Upper lobe of left lung (tissue), 6 donors: Measurements from ENCODE around the gene KLF17. TPM values are rescaled to one million over a fixed set of nuclear protein-coding genes. Genes with fewer than 3 reads are reported as not detected.

Source experiments
- ATAC-seq, 2 donors: fragments of 200-7000 bp; cut with Tn5 transposase; one replicate each; pipeline ENCODE4 v1.9.1; 2022; ENCODE audit warnings: mild to moderate bottlenecking in 2 of 2, moderate library complexity in 2 of 2; ENCODE audit not compliant: low FRiP score in 2 of 2
- DNase-seq, 2 donors: peaks; one replicate each; pipeline ENCODE4 v3.0.0-alpha.2; 2019 to 2020
- H3K27ac ChIP-seq, 4 donors: fragments of 200-600 bp; sonication (generic); one replicate each; pipeline ENCODE4 v1.5.1; 2016 to 2019
- H3K27me3 ChIP-seq, 4 donors: fragments of 200-600 bp; sonication (generic); one replicate each; pipeline ENCODE4 v1.5.1; 2017 to 2019
- H3K36me3 ChIP-seq, 4 donors: fragments of 200-600 bp; sonication (generic); one replicate each; pipeline ENCODE4 v1.5.1; 2016 to 2019
- H3K4me1 ChIP-seq, 4 donors: fragments of 200-600 bp; sonication (generic); one replicate each; pipeline ENCODE4 v1.5.1; 2018 to 2019
- H3K4me3 ChIP-seq, 4 donors: fragments of 200-600 bp; sonication (generic); one replicate each; pipeline ENCODE4 v1.5.1; 2017 to 2019; ENCODE audit warnings: mild to moderate bottlenecking in 2 of 4, moderate library complexity in 1 of 4
- H3K9me3 ChIP-seq, 4 donors: fragments of 200-600 bp; sonication (generic); one replicate each; pipeline ENCODE4 v1.5.1; 2018 to 2019
- EP300 ChIP-seq, 4 donors: sonication (generic); formaldehyde crosslinking; IDR thresholded peaks; one replicate each; pipeline ENCODE4 v1.5.1; 2017; ENCODE audit warnings: antibody characterized with exemption in 4 of 4, control low read depth in 2 of 4
- POLR2A ChIP-seq, 4 donors: fragments of 450-650 bp; IDR thresholded peaks; one replicate each; pipeline ENCODE4 v1.5.1; 2016 to 2017; ENCODE audit warnings: antibody characterized with exemption in 4 of 4, mild to moderate bottlenecking in 2 of 4
- POLR2AphosphoS5 ChIP-seq, 2 donors: sonication (generic); formaldehyde crosslinking; IDR thresholded peaks; one replicate each; pipeline ENCODE4 v1.5.1; 2017; ENCODE audit warnings: antibody characterized with exemption in 2 of 2
- WGBS, 2 donors: methylation state at CpG; one replicate each; pipeline ENCODE4 v1.1.5; 2017 to 2018; 5-methylcytosine and 5-hydroxymethylcytosine counted together
- total RNA-seq, 6 donors: library from RNA; depleted of rRNA in 4 of 6; stranded (reverse); fragments of >200 nt in 4 of 6; gene quantifications; one replicate each; pipeline versions ENCODE4 v1.1.0 to v1.2.1, GENCODE V29; 2016 to 2021
- TF ChIP-seq, protein P1 (sequence below), 6 experiments: fragments of 450-650 bp in 4 of 6; fragments of 200-600 bp in 2 of 6; sonication (generic) in 2 of 6; IDR thresholded peaks; one replicate each; pipeline ENCODE4 v1.5.1; 2016 to 2019; ENCODE audit warnings: antibody characterized with exemption in 6 of 6
- donor health status: DM: no; HTN: no; CAD: no; lungs with moderate emphysema.
- donor health status: DM: no; HTN: yes; CAD: no; lungs with severe emphysema.

Gene KLF17
- total RNA-seq, 6 donors from 2014 or later: 0.11 to 0.39 (median 0.33) TPM; not detected in 1

- Histone ChIP-seq H3K36me3 (no peaks in the 10 kb centered on the region), H3K4me3 (no peak overlapping the region), H3K27ac (no peak overlapping the region), H3K4me1 (no peaks in the 10 kb centered on the region), H3K27me3 (no peaks in the 10 kb centered on the region), H3K9me3 (no peaks in the 10 kb centered on the region)
- ATAC-seq (no peak), DNase-seq (no peak)
- TF ChIP-seq POLR2A (IDR thresholded peaks at IDR 0.05) (no peak), POLR2AphosphoS5 (IDR thresholded peaks at IDR 0.05) (no peak), EP300 (IDR thresholded peaks at IDR 0.05) (no peak)
- TF ChIP-seq, protein P1, sequence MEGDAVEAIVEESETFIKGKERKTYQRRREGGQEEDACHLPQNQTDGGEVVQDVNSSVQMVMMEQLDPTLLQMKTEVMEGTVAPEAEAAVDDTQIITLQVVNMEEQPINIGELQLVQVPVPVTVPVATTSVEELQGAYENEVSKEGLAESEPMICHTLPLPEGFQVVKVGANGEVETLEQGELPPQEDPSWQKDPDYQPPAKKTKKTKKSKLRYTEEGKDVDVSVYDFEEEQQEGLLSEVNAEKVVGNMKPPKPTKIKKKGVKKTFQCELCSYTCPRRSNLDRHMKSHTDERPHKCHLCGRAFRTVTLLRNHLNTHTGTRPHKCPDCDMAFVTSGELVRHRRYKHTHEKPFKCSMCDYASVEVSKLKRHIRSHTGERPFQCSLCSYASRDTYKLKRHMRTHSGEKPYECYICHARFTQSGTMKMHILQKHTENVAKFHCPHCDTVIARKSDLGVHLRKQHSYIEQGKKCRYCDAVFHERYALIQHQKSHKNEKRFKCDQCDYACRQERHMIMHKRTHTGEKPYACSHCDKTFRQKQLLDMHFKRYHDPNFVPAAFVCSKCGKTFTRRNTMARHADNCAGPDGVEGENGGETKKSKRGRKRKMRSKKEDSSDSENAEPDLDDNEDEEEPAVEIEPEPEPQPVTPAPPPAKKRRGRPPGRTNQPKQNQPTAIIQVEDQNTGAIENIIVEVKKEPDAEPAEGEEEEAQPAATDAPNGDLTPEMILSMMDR (IDR thresholded peaks at IDR 0.05): no peak
- 90 to 94% methylated on average over 1 of the region's 1 CpG for WGBS, 2 donors
These were observed 39.3 kb downstream of the KLF17 start for GRCh38 chr1:44157903-44158302.

DNA sequence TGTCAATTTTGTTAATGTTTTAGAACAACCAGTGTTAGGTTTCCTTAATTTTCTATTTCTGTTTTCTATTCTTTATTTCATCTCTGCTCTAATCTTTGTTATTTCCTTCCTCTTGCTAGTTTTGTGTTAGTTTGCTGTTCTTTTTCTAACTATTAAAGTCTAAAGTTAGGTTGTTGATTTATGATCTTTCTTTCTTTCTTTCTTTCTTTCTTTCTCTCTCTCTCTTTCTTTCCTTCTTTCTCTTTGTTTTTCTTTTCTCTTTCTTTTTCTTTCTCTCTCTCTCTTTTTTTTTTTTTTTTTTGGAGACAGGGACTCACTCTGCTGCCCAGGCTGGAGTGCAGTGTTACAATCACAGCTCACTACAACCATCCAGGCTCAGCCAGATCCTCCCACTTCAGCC lies 40.2 kb downstream of the KLF17 start:
- Histone ChIP-seq H3K4me3 (no peak overlapping the region), H3K9me3 (no peaks in the 10 kb centered on the region), H3K36me3 (no peaks in the 10 kb centered on the region), H3K4me1 (no peaks in the 10 kb centered on the region), H3K27me3 (no peaks in the 10 kb centered on the region), H3K27ac (no peak overlapping the region)
- no peak for TF ChIP-seq POLR2A (IDR thresholded peaks at IDR 0.05)
- no peak for TF ChIP-seq POLR2AphosphoS5 (IDR thresholded peaks at IDR 0.05)
- TF ChIP-seq EP300 (IDR thresholded peaks at IDR 0.05): no peak
- no peak for DNase-seq
- no peak for ATAC-seq

DNA sequence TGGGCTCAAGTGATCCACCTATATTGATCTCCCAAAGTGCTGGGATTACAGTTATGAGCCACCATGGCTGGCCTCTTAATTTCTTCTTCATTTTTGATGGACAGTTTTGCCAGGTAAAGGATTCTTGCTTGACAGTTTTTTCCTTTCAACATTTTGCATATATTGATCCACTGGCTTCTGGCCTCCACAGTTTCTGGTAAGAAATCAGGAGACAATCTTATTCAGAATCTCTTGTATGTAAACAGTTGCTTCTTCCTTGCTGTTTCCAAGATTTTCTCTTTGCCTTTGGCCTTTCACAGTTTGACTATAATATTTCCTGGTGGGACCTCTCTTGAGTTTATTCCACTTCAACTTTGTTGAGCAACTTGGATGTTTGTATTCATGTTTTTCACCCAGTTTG lies 42.9 kb downstream of the KLF17 start:
- ATAC-seq: no peak
- H3K27ac ChIP-seq: no peak overlapping the region
- no peak for DNase-seq
- no peak overlapping the region for H3K4me3 ChIP-seq
- H3K4me1 ChIP-seq: no peaks in the 10 kb centered on the region
- H3K27me3 ChIP-seq: no peaks in the 10 kb centered on the region
- no peaks in the 10 kb centered on the region for H3K36me3 ChIP-seq
- TF ChIP-seq EP300 (IDR thresholded peaks at IDR 0.05) (no peak), POLR2AphosphoS5 (IDR thresholded peaks at IDR 0.05) (no peak), POLR2A (IDR thresholded peaks at IDR 0.05) (no peak)
- TF ChIP-seq, protein P1 (IDR thresholded peaks at IDR 0.05): no peak
- no peaks in the 10 kb centered on the region for H3K9me3 ChIP-seq

DNA sequence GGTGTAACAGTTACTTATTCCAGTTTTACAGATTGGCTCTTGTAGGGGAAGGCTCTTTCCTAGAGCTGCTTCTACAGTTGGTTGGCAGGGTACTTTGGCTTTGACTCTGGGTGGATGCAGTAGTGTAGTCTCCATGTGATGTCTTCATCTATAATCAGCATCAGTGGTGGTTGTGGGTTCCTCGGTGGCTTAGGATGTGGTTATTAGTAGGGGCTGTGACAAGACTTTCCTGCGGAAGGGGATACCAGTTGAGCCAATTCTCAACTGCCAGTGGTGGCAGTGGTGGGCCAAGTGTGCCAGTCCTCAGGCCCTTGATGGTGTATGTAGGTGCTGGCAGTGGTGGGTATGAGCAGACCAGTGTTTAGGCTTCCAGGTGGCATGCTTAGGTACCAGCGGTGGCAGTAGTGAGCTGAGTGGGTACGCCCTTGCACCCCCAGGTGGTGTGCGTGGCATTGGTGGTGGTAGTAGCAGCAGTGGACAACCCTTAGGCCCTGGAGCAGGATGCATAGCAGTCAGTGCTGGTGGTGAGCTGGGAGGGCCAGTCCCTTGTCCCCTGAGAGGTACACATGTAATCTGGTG lies 50.0 kb downstream of the KLF17 start:
- Histone ChIP-seq H3K27ac (no peak overlapping the region), H3K27me3 (no peaks in the 10 kb centered on the region), H3K4me3 (no peak overlapping the region), H3K36me3 (no peaks in the 10 kb centered on the region), H3K4me1 (no peaks in the 10 kb centered on the region), H3K9me3 (no peaks in the 10 kb centered on the region)
- 77 to 80% methylated on average over 5 of the region's 5 CpGs for WGBS, 2 donors
- ATAC-seq (peak in 1 of 2 donors; percentile 47), DNase-seq (no peak)
- TF ChIP-seq POLR2A (IDR thresholded peaks at IDR 0.05): no peak
- no peak for TF ChIP-seq POLR2AphosphoS5 (IDR thresholded peaks at IDR 0.05)

DNA sequence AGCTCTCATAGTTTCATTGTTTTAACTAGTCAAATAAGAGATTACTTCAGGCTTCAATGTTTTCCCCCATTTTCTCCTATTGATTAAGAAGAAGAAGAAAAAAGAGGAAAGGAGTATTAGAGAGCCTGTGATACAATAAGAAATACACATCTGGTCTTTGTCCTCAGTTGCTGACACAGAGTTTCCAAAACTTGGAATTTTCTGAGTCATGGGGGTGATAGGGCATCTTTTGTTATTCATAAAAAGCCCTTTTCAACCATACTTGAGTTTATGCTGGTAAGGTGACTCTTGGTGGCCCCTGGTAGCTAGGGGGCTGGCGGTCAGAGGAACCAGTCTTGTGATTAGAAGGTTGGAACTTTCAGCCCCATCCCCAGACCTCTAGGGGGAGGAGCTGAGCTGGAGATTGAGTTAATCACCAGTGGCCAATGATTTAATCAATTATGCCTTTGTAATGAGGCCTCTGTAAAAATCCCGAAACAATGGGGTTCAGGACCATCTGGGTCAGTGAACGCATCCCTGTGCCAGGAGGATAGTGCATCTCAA lies 51.7 kb downstream of the KLF17 start:
- no peaks in the 10 kb centered on the region for H3K27me3 ChIP-seq
- no peaks in the 10 kb centered on the region for H3K4me1 ChIP-seq
- no peaks in the 10 kb centered on the region for H3K36me3 ChIP-seq
- no peak overlapping the region for H3K4me3 ChIP-seq
- 93% methylated on average over 3 of the region's 3 CpGs for whole genome bisulfite sequencing, 2 donors
- H3K9me3 ChIP-seq: no peaks in the 10 kb centered on the region
- TF ChIP-seq POLR2AphosphoS5 (IDR thresholded peaks at IDR 0.05) (no peak), POLR2A (IDR thresholded peaks at IDR 0.05) (no peak), EP300 (IDR thresholded peaks at IDR 0.05) (no peak)
- TF ChIP-seq, protein P1 (IDR thresholded peaks at IDR 0.05): no peak
- no peak for DNase-seq
- no peak for ATAC-seq
- H3K27ac ChIP-seq: no peak overlapping the region

DNA sequence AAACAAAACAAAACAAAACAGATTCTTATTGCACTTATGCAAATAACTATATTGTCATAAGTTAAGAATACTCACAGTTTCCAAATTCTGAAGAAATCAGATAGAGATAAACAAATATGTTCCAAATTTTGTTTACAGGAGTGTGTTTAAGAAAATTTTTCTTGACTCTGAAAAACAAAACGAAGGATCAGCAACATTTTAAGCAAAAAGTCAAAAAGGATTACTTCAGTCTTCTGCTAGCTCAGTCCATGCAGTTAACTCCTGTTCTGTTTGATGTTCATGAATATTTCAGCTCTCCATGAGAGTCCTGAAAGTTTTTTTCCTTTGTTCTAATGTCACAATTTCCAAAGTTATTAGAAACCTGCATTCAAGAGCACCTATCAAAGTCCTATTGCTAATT lies 56.0 kb downstream of the KLF17 start:
- Histone ChIP-seq H3K27me3 (no peaks in the 10 kb centered on the region), H3K36me3 (no peaks in the 10 kb centered on the region), H3K4me1 (no peaks in the 10 kb centered on the region), H3K9me3 (peaks cover 0 to 4% (median 0%) of the 10 kb centered on the region in 4 donors), H3K4me3 (no peak overlapping the region), H3K27ac (no peak overlapping the region)
- TF ChIP-seq POLR2AphosphoS5 (IDR thresholded peaks at IDR 0.05): no peak
- TF ChIP-seq, protein P1 (IDR thresholded peaks at IDR 0.05): no peak
- no peak for TF ChIP-seq EP300 (IDR thresholded peaks at IDR 0.05)
- TF ChIP-seq POLR2A (IDR thresholded peaks at IDR 0.05): no peak
- WGBS, 2 donors: 66 to 76% methylated on average over 1 of the region's 1 CpG
- no peak for DNase-seq
- ATAC-seq: no peak
